Loucy (cell line): ENCODE results near the gene ANGPT4.

Experiments
- H2AFZ ChIP-seq: fragments of 200-600 bp; sonication (generic); 2 replicates; pipeline ENCODE4 v1.6.0; 2016; ENCODE audit warnings: antibody characterized with exemption, mild to moderate bottlenecking, low read length, moderate library complexity
- H3F3A ChIP-seq: fragments of 200-600 bp; 2 replicates; pipeline ENCODE4 v1.6.0; 2016; ENCODE audit warnings: antibody characterized with exemption, low read depth, mild to moderate bottlenecking
- H3K27me3 ChIP-seq: fragments of 200-600 bp; sonication (generic); 2 replicates; pipeline ENCODE4 v1.6.1; 2014; ENCODE audit warnings: low read length, mild to moderate bottlenecking; ENCODE audit not compliant: insufficient read depth, poor library complexity, severe bottlenecking
- H3K36me3 ChIP-seq: fragments of 200-600 bp; sonication (generic); 2 replicates; pipeline ENCODE4 v1.6.1; 2016; ENCODE audit warnings: low read length; ENCODE audit not compliant: insufficient read depth
- H3K4me1 ChIP-seq: fragments of 200-600 bp; sonication (generic); 2 replicates; pipeline ENCODE4 v1.5.1; 2014; ENCODE audit warnings: low read length, mild to moderate bottlenecking; ENCODE audit not compliant: insufficient read depth, poor library complexity, severe bottlenecking
- H3K4me2 ChIP-seq: fragments of 200-600 bp; sonication (generic); 2 replicates; pipeline ENCODE4 v1.6.0; 2014; ENCODE audit warnings: antibody characterized with exemption, low read length, low read depth, mild to moderate bottlenecking; ENCODE audit not compliant: poor library complexity, severe bottlenecking
- H3K4me3 ChIP-seq: fragments of 200-600 bp; sonication (generic); 2 replicates; pipeline ENCODE4 v1.5.1; 2014; ENCODE audit warnings: low read length, mild to moderate bottlenecking, mixed read lengths; ENCODE audit not compliant: poor library complexity, severe bottlenecking
- H3K79me2 ChIP-seq: fragments of 200-600 bp; sonication (generic); 2 replicates; pipeline ENCODE4 v1.6.1; 2014; ENCODE audit warnings: low read length; ENCODE audit not compliant: insufficient read depth
- H3K9ac ChIP-seq: fragments of 200-600 bp; sonication (generic); 2 replicates; pipeline ENCODE4 v1.6.0; 2014; ENCODE audit warnings: mild to moderate bottlenecking, low read depth, low read length, moderate library complexity; ENCODE audit not compliant: poor library complexity, severe bottlenecking
- H3K9me2 ChIP-seq: fragments of 200-600 bp; sonication (generic); replicated peaks from 2 replicates; pipeline ENCODE4 v1.6.1; 2016; ENCODE audit warnings: low read depth, low read length, mixed read lengths
- H3K9me3 ChIP-seq: fragments of 200-600 bp; sonication (generic); 2 replicates; pipeline ENCODE4 v1.6.1; 2014; ENCODE audit warnings: mild to moderate bottlenecking, antibody characterized with exemption, low read length, low read depth; ENCODE audit not compliant: insufficient read depth
- H4K20me1 ChIP-seq: fragments of 200-600 bp; sonication (generic); 2 replicates; pipeline ENCODE4 v1.6.0; 2014; ENCODE audit warnings: antibody characterized with exemption, low read length, mild to moderate bottlenecking; ENCODE audit not compliant: insufficient read depth, poor library complexity, severe bottlenecking
- CTCF ChIP-seq: fragments of 200-600 bp; sonication (generic); conservative IDR thresholded peaks from 2 replicates; pipeline ENCODE4 v1.5.1; 2014; ENCODE audit warnings: mild to moderate bottlenecking, antibody characterized with exemption, low read length
- EZH2phosphoT487 ChIP-seq: fragments of 200-600 bp; IDR thresholded peaks from 2 replicates; pipeline ENCODE4 v1.6.1; 2018; ENCODE audit warnings: antibody characterized with exemption, mild to moderate bottlenecking, moderate library complexity, borderline replicate concordance

Gene ANGPT4

GRCh38 chr20:891706-892080, 24.4 kb downstream of the ANGPT4 start:
- no peaks in the 10 kb centered on the region for H4K20me1 ChIP-seq
- peaks cover 8% of the 10 kb centered on the region for H3K4me1 ChIP-seq
- H3K9me3 ChIP-seq, result no peaks in the 10 kb centered on the region
- TF ChIP-seq CTCF (no peak), EZH2phosphoT487 (no peak)
- no peak overlapping the region for H3K9ac ChIP-seq
- H3F3A ChIP-seq, result no peaks in the 10 kb centered on the region
- H3K9me2 ChIP-seq, result no peaks in the 10 kb centered on the region
- no peaks in the 10 kb centered on the region for H3K27me3 ChIP-seq
- no peaks in the 10 kb centered on the region for H3K36me3 ChIP-seq
- peak overlapping the region; percentile 46 for H3K4me2 ChIP-seq
- H3K4me3 ChIP-seq, result peak overlapping the region; percentile 22
- no peaks in the 10 kb centered on the region for H3K79me2 ChIP-seq
- no peak overlapping the region for H2AFZ ChIP-seq

GRCh38 chr20:891058-891705, 25.0 kb downstream of the ANGPT4 start:
- Histone ChIP-seq H3K36me3 (no peaks in the 10 kb centered on the region), H3K9ac (no peak overlapping the region), H3K9me3 (no peaks in the 10 kb centered on the region), H2AFZ (no peak overlapping the region), H3K4me1 (peaks cover 8% of the 10 kb centered on the region), H3K79me2 (no peaks in the 10 kb centered on the region), H3K4me3 (peak overlapping the region; percentile 22), H3K9me2 (no peaks in the 10 kb centered on the region), H3F3A (no peaks in the 10 kb centered on the region), H3K4me2 (peak overlapping the region; percentile 46), H4K20me1 (no peaks in the 10 kb centered on the region), H3K27me3 (no peaks in the 10 kb centered on the region)
- TF ChIP-seq CTCF, result no peak

GRCh38 chr20:890666-891057, 25.5 kb downstream of the ANGPT4 start:
- no peaks in the 10 kb centered on the region for H3F3A ChIP-seq
- peaks cover 8% of the 10 kb centered on the region for H3K4me1 ChIP-seq

More at GRCh38 chr20:890666-891057, 25.5 kb downstream of the ANGPT4 start:
- H3K79me2 ChIP-seq, result no peaks in the 10 kb centered on the region
- no peaks in the 10 kb centered on the region for H3K9me2 ChIP-seq
- H4K20me1 ChIP-seq, result no peaks in the 10 kb centered on the region
- H3K9me3 ChIP-seq, result no peaks in the 10 kb centered on the region
- no peaks in the 10 kb centered on the region for H3K36me3 ChIP-seq
- no peaks in the 10 kb centered on the region for H3K27me3 ChIP-seq
- H3K4me3 ChIP-seq, result no peak overlapping the region
- H3K9ac ChIP-seq, result no peak overlapping the region
- TF ChIP-seq EZH2phosphoT487, result no peak
- TF ChIP-seq CTCF, result no peak
- H3K4me2 ChIP-seq, result no peak overlapping the region
- no peak overlapping the region for H2AFZ ChIP-seq
